HepG2 (cell line): ENCODE measurements around the gene PSMD10. TPM values are rescaled to one million over a fixed set of nuclear protein-coding genes. Genes with fewer than 3 reads are reported as not detected.

Experiments used
- ASH2L ChIP-seq: fragments of 300-600, 200-600 bp; sonication (generic); IDR thresholded peaks from 2 replicates; pipeline ENCODE4 v1.7.0; 2017; ENCODE audit warnings: low read depth, mild to moderate bottlenecking, moderate library complexity, mixed read lengths, low read length; ENCODE audit not compliant: insufficient read length
- CREM ChIP-seq, 2 experiments: sonication (generic) in 1 of 2; formaldehyde crosslinking in 1 of 2; IDR thresholded peaks; 2 replicates each; pipeline versions ENCODE4 v1.4.0 to v1.6.1; 2016 to 2020; ENCODE audit warnings: antibody characterized with exemption in 1 of 2, mild to moderate bottlenecking in 1 of 2, missing genetic modification reagents in 1 of 2
- EED ChIP-seq: sonication (generic); formaldehyde crosslinking; IDR thresholded peaks from 2 replicates; pipeline ENCODE4 v1.5.0; 2020; ENCODE audit warnings: mild to moderate bottlenecking, missing genetic modification reagents
- FOSL1 ChIP-seq: sonication (generic); formaldehyde crosslinking; IDR thresholded peaks from 2 replicates; pipeline ENCODE4 v1.9.0; 2021; ENCODE audit warnings: missing genetic modification reagents, borderline replicate concordance
- GABPA ChIP-seq, 2 experiments: IDR thresholded peaks; 2 replicates each; pipeline ENCODE4 v1.6.1; 2011 to 2016; ENCODE audit warnings: low read depth in 2 of 2, low read length in 1 of 2, missing biosample characterization in 1 of 2, missing genetic modification characterization in 1 of 2
- GATAD1 ChIP-seq: IDR thresholded peaks from 2 replicates; pipeline ENCODE4 v1.6.1; 2016; ENCODE audit warnings: missing genetic modification reagents, missing compliant biosample characterization
- HOXA5 ChIP-seq: sonication (generic); formaldehyde crosslinking; IDR thresholded peaks from 2 replicates; pipeline ENCODE4 v1.4.0; 2020; ENCODE audit warnings: missing genetic modification reagents
- KLF15 ChIP-seq: sonication (generic); formaldehyde crosslinking; IDR thresholded peaks from 2 replicates; pipeline ENCODE4 v1.8.1; 2023; ENCODE audit warnings: borderline replicate concordance, mild to moderate bottlenecking, inconsistent platforms, missing genetic modification reagents, mixed read lengths
- MAFF ChIP-seq: IDR thresholded peaks from 2 replicates; pipeline ENCODE4 v1.6.1; 2011; ENCODE audit warnings: low read depth, low read length, improper control_type of control experiment
- MAZ ChIP-seq, 2 experiments: sonication (generic) in 1 of 2; formaldehyde crosslinking in 1 of 2; IDR thresholded peaks; 2 replicates each; pipeline versions ENCODE4 v1.5.0 to v1.6.1; 2012 to 2020; ENCODE audit warnings: low read depth in 2 of 2, mild to moderate bottlenecking in 2 of 2, borderline replicate concordance in 1 of 2, improper control_type of control experiment in 1 of 2, low read length in 1 of 2, missing genetic modification reagents in 1 of 2, moderate library complexity in 1 of 2
- MTA3 ChIP-seq: sonication (generic); formaldehyde crosslinking; IDR thresholded peaks from 2 replicates; pipeline ENCODE4 v1.4.0; 2020; ENCODE audit warnings: missing genetic modification reagents
- PAF1 ChIP-seq: IDR thresholded peaks from 2 replicates; pipeline ENCODE4 v1.6.1; 2016; ENCODE audit warnings: missing genetic modification reagents, missing compliant biosample characterization
- SOX13 ChIP-seq, 3 experiments: fragments of 450-650 bp in 1 of 3; sonication (generic) in 1 of 3; formaldehyde crosslinking in 1 of 3; IDR thresholded peaks in 2 of 3; conservative IDR thresholded peaks in 1 of 3; 2 replicates each; pipeline versions ENCODE4 v1.5.0 to v1.6.1; 2016 to 2020; ENCODE audit warnings: antibody characterized with exemption in 1 of 3, mild to moderate bottlenecking in 1 of 3, missing compliant biosample characterization in 1 of 3, missing genetic modification reagents in 1 of 3, moderate library complexity in 1 of 3
- SP140L ChIP-seq: sonication (generic); formaldehyde crosslinking; IDR thresholded peaks from 2 replicates; pipeline ENCODE4 v1.4.0; 2020; ENCODE audit warnings: missing genetic modification reagents, borderline replicate concordance
- TP53 ChIP-seq: sonication (generic); formaldehyde crosslinking; conservative IDR thresholded peaks from 2 replicates; pipeline ENCODE4 v1.4.0; 2020; ENCODE audit warnings: missing genetic modification reagents
- ZBTB8A ChIP-seq: sonication (generic); formaldehyde crosslinking; IDR thresholded peaks from 2 replicates; pipeline ENCODE4 v1.4.0; 2020; ENCODE audit warnings: mild to moderate bottlenecking, low read depth, missing genetic modification reagents, borderline replicate concordance
- ZNF350 ChIP-seq: sonication (generic); formaldehyde crosslinking; IDR thresholded peaks from 2 replicates; pipeline ENCODE4 v1.4.0; 2020; ENCODE audit warnings: mild to moderate bottlenecking, low read depth, missing genetic modification reagents, borderline replicate concordance
- ZNF567 ChIP-seq: sonication (generic); formaldehyde crosslinking; IDR thresholded peaks from 2 replicates; pipeline ENCODE4 v1.8.1; 2023; ENCODE audit warnings: mild to moderate bottlenecking, missing genetic modification reagents, borderline replicate concordance
- polyA plus RNA-seq, 8 experiments: library from polyadenylated mRNA; depleted of rRNA in 3 of 8; stranded (reverse) in 7 of 8; unstranded in 1 of 8; fragments of >200 nt; fragmentation: Illumina TruSeq in 4 of 8; extraction: Trizol in 4 of 8; gene quantifications; 2 replicates each; pipeline versions ENCODE4 v1.2.1 to v1.2.3, GENCODE V29; 2011 to 2016; ENCODE audit warnings: low read depth in 4 of 8, missing spikeins in 1 of 8, mixed read lengths in 1 of 8; ENCODE audit not compliant: insufficient read depth in 1 of 8
- total RNA-seq, 5 experiments: library from RNA; depleted of rRNA; stranded (reverse); fragments of >200 nt; fragmentation: Illumina TruSeq; extraction: Trizol; gene quantifications; 2 replicates each; pipeline ENCODE4 v1.2.3, GENCODE V29; 2016; ENCODE audit warnings: low read depth in 1 of 5
- TF ChIP-seq, protein P1 (sequence below): sonication (generic); formaldehyde crosslinking; IDR thresholded peaks from 2 replicates; pipeline ENCODE4 v1.4.0; 2020; ENCODE audit warnings: missing genetic modification reagents
- TF ChIP-seq, protein P2 (sequence below): sonication (generic); formaldehyde crosslinking; IDR thresholded peaks from 2 replicates; pipeline ENCODE4 v1.4.0; 2020; ENCODE audit warnings: missing genetic modification reagents, borderline replicate concordance
- TF ChIP-seq, protein P3 (sequence below): sonication (generic); formaldehyde crosslinking; IDR thresholded peaks from 2 replicates; pipeline ENCODE4 v1.8.1; 2023; ENCODE audit warnings: mild to moderate bottlenecking, missing genetic modification reagents, borderline replicate concordance
- TF ChIP-seq, protein P4 (sequence below): IDR thresholded peaks from 2 replicates; pipeline ENCODE4 v1.6.1; 2016; ENCODE audit warnings: mild to moderate bottlenecking, missing biosample characterization, missing genetic modification reagents
- TF ChIP-seq, protein P5 (sequence below): sonication (generic); formaldehyde crosslinking; conservative IDR thresholded peaks from 2 replicates; pipeline ENCODE4 v1.4.0; 2020; ENCODE audit warnings: missing genetic modification reagents

Gene PSMD10
- total and polyA plus RNA-seq, 2 of the 13 experiments (the other 11 are each of a cell fraction or from before 2014, with no cell fraction given) = 56.4 to 65.3 TPM

DNA sequence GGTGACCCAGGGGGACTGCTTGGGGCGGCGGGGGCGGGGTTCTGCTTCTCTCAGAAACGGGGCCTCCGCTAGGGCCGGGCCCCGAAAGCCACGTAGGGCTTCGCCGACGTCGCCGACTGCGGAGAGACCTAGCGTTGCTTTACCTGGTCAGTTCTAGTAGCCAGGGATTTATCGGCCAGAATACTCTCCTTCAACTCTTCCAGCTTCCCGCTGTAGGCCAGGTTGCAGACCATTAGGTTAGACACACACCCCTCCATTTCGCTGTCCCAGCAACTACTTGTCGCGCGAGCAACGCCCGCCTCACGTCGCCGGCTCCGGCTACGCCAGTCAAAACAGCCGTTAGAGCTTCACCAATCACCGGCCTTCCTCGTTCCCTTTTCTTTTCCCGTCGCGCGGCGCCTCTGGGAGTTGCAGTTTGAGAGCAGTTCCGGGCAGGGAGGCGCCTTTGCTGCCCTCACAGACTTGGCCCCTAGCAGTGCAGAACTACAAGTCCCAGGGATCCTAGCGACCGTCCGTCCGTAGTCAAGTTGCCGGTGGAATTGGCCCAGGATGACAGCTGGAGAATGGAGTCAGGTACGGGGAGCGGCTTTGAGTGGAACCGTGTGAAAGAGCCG lies at the start of gene PSMD10, which contains the start of gene ATG4A (continued):
- TF ChIP-seq, protein P1, sequence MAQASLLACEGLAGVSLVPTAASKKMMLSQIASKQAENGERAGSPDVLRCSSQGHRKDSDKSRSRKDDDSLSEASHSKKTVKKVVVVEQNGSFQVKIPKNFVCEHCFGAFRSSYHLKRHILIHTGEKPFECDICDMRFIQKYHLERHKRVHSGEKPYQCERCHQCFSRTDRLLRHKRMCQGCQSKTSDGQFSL = no peak
- TF ChIP-seq, protein P2, sequence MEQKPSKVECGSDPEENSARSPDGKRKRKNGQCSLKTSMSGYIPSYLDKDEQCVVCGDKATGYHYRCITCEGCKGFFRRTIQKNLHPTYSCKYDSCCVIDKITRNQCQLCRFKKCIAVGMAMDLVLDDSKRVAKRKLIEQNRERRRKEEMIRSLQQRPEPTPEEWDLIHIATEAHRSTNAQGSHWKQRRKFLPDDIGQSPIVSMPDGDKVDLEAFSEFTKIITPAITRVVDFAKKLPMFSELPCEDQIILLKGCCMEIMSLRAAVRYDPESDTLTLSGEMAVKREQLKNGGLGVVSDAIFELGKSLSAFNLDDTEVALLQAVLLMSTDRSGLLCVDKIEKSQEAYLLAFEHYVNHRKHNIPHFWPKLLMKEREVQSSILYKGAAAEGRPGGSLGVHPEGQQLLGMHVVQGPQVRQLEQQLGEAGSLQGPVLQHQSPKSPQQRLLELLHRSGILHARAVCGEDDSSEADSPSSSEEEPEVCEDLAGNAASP (CRISPR knock-in tag) = 0 out of 2 replicates have a peak, but pooled peaks have one; percentile 2
- TF ChIP-seq MAFF (no peak; the same call in 1 of the 2 replicates), CREM (IDR thresholded peaks at IDR 0.05) (peak; percentile 95), CREM (CRISPR knock-in tag; IDR thresholded peaks at IDR 0.05) (no peak), SOX13 (IDR thresholded peaks at IDR 0.05) (no peak), SOX13 (CRISPR knock-in tag; conservative IDR thresholded peaks at IDR 0.05 in 1 of 2, IDR thresholded peaks at IDR 0.05 in 1 of 2) (no peak), MAZ (IDR thresholded peaks at IDR 0.05; ENCODE audit: borderline replicate concordance, low read depth, low read length) (no peak), MAZ (CRISPR knock-in tag; IDR thresholded peaks at IDR 0.05; ENCODE audit: low read depth) (no peak), TP53 (CRISPR knock-in tag) (no peak), SP140L (CRISPR knock-in tag) (no peak), GATAD1 (CRISPR knock-in tag) (peak; percentile 67), HOXA5 (CRISPR knock-in tag) (0 out of 2 replicates have a peak, but pooled peaks have one; percentile 30), ASH2L (peak; percentile 56), FOSL1 (CRISPR knock-in tag) (no peak), ZNF567 (CRISPR knock-in tag) (no peak), ZNF350 (CRISPR knock-in tag) (0 out of 2 replicates have a peak, but pooled peaks have one; percentile 50), KLF15 (CRISPR knock-in tag) (no peak), ZBTB8A (no peak), PAF1 (CRISPR knock-in tag) (no peak), EED (CRISPR knock-in tag) (no peak), MTA3 (no peak), GABPA (IDR thresholded peaks at IDR 0.05; ENCODE audit: low read depth, low read length) (peak; percentile 52), GABPA (CRISPR knock-in tag; IDR thresholded peaks at IDR 0.05; ENCODE audit: low read depth) (peak; percentile 88)
- TF ChIP-seq, protein P3, sequence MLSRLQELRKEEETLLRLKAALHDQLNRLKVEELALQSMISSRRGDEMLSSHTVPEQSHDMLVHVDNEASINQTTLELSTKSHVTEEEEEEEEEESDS (CRISPR knock-in tag) = no peak
- TF ChIP-seq, protein P4, sequence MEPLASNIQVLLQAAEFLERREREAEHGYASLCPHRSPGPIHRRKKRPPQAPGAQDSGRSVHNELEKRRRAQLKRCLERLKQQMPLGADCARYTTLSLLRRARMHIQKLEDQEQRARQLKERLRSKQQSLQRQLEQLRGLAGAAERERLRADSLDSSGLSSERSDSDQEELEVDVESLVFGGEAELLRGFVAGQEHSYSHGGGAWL (CRISPR knock-in tag) = no peak
- TF ChIP-seq, protein P5, sequence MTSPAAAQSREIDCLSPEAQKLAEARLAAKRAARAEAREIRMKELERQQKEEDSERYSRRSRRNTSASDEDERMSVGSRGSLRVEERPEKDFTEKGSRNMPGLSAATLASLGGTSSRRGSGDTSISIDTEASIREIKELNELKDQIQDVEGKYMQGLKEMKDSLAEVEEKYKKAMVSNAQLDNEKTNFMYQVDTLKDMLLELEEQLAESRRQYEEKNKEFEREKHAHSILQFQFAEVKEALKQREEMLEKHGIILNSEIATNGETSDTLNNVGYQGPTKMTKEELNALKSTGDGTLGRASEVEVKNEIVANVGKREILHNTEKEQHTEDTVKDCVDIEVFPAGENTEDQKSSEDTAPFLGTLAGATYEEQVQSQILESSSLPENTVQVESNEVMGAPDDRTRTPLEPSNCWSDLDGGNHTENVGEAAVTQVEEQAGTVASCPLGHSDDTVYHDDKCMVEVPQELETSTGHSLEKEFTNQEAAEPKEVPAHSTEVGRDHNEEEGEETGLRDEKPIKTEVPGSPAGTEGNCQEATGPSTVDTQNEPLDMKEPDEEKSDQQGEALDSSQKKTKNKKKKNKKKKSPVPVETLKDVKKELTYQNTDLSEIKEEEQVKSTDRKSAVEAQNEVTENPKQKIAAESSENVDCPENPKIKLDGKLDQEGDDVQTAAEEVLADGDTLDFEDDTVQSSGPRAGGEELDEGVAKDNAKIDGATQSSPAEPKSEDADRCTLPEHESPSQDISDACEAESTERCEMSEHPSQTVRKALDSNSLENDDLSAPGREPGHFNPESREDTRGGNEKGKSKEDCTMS (CRISPR knock-in tag) = no peak
